DND-41 (cell line): ENCODE results near the gene STAM.

Experiments used
- CTCF ChIP-seq: IDR thresholded peaks from 2 replicates; pipeline ENCODE4 v1.5.1; 2012; ENCODE audit warnings: borderline replicate concordance, low read length, moderate library complexity, mild to moderate bottlenecking; ENCODE audit not compliant: poor library complexity, severe bottlenecking; ENCODE audit errors: extremely low read depth
- EZH2 ChIP-seq: IDR thresholded peaks from 3 replicates; pipeline ENCODE4 v1.6.1; 2012; ENCODE audit warnings: borderline replicate concordance, low read depth, mild to moderate bottlenecking, moderate library complexity, low read length, inconsistent platforms; ENCODE audit not compliant: severe bottlenecking

DNA sequence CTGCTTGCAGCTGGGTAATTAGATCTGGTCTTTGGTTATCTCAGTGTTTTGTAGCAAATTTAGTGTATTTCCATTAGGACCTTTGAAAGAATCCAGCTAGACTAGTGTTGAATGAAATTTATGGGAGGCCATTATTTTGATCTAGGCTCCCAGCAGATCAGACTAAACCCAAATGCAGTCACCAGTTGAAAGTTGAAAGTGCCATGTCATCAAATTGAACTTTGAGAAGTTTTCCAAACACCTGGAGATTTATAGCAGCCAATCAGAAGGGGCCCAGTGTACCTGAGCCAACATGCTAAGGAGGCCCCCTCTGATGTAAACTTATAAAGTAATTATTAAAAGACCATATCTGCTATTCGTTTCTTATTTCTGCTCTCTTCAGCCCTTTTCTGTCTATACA, 96.7 kb downstream of the STAM start:
- TF ChIP-seq CTCF, result no peak
- TF ChIP-seq EZH2, result no peak
